Stimulated activated CD8-positive, alpha-beta memory T cell treated with anti-CD3 and anti-CD28 coated beads, Interleukin-7, amount 100 ng/mL, for 24 hours (primary cell): ENCODE results near the gene AGXT.

ENCODE experiments used
- DNase-seq: peaks from one replicate; pipeline ENCODE4 v3.0.0-alpha.2; 2020; ENCODE audit warnings: low read depth

Gene AGXT

GRCh38 chr2:240899468-240899865 is 30.8 kb downstream of the AGXT start:
- no peak for DNase-seq

DNA sequence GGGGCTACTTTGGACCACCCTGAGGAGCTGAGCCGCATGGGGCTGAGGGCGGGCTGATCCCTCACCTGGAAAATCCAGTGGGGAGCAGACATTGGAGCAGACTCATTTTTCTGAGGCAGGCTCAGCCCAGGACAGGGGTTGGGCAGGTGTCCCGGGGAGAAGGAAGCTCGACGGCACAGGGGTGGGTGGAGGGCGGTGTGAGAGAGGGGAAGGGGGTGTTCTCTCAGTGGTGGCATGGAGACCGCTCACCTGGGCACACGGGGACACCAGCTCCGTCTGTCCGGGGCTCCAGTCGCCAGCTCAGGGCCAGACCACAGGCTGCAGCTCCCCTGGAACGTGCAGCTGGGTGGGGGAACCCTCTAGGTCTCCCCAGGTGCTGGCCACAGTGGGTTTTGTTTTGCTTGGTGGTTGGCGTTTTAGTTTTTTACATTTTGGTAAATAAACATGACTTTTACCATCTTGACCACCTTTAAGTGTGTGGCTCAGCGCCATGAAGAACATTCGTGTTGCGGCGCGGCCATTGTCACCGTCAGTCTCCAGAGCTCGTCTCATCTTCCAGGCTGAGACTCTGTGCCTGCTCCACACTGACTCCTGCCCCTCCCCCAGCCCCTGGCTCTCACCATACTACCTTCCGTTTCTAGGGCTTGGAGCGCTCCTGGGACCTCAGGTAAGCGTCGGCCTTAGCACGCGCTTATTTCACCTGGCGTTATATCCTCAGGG is 31.7 kb downstream of the AGXT start:
- no peak for DNase-seq

DNA sequence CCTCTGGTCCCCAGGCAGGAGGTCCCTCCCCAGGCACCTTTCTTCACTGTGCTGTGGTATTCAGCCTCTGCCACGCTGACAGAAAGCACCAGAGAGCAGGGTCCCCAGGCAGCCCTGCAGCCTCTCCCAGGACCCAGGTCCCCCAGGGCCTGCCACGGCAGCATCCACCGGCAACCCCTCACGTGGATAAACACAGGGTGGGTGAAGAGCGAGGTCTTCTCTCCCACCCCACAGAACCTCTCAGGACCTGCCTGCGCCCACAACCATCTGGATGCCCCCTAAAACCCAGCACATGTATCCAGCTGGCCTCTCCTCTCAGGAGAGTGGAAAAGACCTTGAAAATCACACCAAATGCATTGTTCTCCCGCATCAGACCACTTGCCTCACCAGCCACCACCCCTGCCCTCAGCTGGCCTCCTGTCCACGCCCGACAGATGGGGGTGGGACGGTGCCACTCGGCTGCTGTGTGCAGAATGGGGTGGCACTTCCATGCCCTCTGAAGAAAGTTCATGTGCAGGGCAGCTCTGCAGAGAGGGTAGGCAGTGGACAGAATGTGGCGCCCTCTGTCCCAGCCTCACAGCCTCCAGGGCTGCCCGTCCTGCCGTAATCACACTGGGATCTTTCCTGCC is 33.5 kb downstream of the AGXT start:
- no peak for DNase-seq

GRCh38 chr2:240902615-240903041 is 34.0 kb downstream of the AGXT start:
- DNase-seq = no peak

- no peak for DNase-seq
Observed at GRCh38 chr2:240903191-240904060, 34.8 kb downstream of the AGXT start.

- DNase-seq = no peak
Observed at GRCh38 chr2:240904216-240905175, 35.9 kb downstream of the AGXT start.

DNA sequence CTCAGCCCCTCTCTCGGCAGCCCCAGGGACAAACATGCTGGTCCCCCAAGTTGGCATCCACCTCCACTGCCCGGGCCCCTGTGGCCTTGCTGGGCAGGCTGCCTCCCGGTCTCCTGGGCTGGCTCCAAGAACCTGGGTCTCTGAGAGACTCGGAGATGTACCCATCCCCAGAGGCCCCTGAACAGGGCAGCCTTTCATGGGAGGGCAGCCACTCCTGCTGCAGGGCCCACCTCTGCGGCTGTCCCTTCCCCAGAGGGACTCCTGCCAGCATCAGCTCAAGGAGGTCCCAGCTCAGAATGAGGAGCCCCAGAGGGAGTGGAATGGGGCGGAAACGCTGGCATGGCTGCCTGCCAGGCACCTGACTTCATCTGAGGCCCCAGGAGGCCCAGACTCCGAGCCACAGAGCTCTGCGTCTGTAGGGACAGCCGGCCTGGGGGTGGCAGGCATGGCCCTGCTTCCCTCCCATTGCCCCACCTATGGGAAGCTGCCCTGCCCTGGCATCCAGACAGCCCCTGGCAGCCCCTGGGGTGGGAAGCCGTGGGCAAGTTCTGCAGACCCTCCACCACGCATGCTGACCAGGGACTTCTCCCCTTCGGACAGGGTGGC is 36.7 kb downstream of the AGXT start:
- no peak for DNase-seq

DNA sequence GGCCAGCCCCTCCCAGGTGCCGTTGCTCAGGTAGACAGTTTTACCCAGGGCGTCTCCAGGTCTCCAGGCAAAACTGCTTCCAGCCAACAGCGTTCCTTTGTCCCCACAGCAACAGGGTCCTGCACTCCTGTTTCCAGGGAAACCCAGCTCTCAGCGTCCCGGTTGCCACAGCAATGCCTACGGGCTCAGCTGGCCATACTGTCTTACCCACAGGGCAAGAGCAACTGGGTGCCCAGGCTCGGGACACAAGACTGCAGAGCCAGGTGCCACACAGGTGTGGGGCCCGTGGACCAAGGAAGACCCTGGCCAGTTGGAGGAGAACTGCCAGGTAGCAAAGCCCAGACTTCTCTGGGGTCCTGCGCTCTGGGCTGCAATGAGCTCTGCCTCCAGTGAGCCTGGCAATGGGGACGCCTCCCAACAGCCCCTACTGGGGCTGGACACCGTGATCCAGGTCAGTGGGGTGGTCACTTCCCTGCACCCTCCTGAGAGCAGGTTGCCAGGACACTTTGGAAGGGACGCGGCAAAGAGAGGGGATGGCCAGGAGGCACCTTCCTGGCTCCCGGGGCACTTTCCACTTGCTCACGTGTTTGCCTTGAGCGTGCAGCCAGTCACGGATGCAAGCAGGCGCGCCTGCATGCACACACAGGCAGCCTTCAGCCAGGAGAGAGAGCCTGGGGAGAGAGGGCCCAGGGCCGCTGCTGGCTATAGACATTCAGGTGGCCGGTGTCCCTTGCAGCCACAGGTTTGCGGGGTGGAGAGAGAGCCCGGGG is 37.7 kb downstream of the AGXT start, which contains the start of gene CROCC2:
Gene CROCC2 (plus strand): TSS at position 196 of the 770 bp plus-strand sequence. CDS start 178 bp downstream, at position 374.
- DNase-seq = no peak

- no peak for DNase-seq
Observed at GRCh38 chr2:240906911-240907590, 38.4 kb downstream of the AGXT start.

DNA sequence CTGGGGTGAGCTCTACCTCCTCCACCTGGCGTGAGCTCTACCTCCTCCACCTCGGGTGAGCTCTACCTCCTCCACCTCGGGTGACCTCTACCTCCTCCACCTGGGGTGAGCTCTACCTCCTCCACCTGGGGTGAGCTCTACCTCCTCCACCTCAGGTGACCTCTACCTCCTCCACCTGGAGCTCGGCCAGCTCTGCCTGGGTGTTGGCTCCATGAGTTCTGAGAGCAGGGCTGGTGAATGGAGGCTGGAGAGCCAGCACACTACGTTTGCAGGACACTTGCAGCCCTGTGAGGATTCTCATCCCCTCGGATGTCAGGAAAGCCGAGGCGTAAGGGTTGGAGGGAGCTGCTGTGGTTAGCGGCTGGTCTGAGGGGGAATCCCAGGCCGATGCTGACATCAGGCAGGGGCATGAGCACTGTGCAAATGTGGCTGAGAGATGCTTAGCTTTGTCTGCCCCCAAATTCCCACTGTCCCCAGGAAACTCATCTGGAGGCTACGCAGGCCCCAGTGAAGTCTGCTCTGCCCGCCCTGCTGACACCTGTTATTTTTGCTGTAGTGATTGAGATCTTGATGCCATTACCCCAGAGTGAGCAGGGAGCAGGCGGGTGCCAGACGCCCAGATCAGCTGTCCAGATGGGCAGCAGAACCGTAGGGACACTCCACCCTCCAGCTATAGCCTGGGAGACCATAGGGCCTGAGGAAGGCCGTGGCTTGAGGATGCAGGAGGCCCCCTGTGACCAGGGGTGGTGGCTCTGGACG is 40.8 kb downstream of the AGXT start:
- no peak for DNase-seq

DNA sequence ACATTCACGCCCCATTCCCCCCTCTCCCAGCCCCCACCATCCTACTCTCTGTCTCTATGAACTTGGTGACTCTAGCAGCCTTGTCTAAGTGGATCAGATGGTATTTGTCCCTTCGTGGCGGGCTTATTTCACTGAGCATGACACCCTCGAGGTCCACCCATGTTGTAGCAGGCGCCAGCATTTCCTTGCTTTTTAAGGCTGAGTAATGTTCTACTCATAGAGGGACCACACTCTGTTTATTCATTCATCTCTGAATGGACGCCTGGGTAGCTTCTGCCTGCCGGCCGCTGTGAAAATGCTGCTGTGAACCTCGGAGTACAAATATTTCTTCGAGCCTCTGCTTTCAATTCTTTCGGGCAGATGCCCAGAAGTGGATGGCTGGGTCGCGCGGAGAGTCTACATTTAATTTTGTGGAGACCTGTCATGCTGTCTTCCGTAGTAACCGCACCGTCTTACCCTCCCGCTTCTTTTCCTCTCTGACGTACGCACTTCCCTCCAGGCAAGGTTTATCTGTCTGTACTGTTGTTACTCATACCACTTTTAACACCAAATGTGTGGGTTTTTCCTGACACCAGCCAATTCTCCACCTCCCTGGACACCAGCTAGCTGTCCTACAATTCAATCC is 43.1 kb downstream of the AGXT start:
- no peak for DNase-seq

GRCh38 chr2:240912878-240913809 is 44.5 kb downstream of the AGXT start:
- DNase-seq = no peak

DNA sequence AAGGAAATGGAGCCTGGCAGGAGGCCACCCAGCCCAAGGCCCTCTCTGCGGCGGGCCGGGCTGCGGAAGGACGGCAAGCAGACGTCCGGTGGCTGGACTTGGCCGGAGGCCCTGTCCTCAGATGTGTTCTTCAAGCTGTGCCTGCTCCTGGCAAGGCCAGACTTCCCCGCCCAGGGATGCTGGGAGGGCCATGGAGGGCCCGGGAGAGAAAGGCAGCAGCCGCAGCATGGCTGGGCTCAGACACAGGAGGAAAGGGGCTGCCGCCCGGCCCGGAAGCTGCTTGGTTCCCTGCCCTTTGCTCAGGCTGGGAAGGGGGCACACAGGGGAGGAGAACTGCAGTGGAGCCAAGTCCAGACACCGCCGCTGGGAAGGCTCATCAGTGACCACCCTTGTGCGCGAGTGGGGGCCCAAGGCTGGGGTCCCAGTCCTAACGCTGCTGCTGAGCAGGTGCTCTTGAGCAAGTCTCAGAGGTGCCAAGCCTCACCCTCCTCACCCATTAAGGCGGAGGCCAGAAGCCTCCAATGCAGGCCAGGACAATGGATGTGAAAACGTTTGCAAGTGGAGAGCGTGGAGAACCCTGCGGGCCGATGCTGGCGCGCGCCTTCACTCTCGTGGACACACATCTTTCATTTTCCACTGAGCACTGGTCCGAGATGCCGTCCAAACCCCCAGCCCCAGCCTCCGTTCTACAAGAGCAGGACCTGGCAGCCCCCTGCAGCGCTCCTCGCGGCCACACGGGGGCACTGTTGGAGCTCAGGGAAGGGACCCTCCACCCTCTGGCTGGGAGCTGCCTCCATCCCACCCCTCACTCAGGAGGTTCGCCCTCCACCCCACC is 45.4 kb downstream of the AGXT start:
- peak; percentile 42 for DNase-seq

DNA sequence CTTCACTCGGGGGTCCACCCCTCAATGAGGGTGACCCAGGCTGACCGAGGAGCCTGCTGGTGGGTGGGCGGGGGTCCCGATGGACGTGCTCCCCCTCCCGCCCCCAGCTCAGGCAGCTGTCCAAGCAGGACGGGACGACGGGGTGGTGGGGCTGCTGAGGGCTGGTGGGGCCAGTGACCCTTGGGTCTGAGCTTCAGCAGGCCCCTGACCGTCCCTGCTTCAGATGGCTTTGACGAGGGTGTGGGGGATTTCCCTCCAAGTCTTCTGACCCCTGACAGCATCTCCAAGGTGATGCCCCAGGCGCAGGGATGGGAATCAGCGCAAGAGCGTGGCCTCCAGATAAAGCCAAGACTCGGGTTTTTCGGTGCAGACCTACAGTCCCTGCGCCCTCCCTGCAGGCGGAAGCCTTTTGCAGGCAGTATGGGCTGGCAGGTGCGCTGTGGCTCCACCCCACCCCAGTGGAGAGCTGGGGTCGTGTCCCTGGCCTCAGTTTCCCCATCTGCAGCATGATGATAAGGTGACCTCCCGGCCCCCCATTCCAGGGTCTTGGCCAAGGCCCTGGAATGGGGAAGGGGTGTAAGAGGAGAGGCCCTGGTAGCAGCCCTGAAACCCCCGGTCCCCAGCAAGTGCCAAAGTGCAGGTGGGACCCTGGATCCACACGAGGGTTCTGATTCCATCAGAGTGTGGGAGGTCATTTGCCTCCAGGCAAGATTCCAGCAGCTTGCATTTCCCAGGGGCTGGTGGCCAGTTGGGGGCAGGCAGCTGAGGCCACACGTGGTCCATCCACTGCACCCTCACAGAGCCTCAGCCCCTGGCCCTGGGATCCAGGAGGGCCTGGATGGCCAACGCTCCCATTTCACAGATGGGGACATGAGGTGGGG is 46.3 kb downstream of the AGXT start:
- no peak for DNase-seq
